Stimulated activated CD8-positive, alpha-beta memory T cell treated with anti-CD3 and anti-CD28 coated beads, Interleukin-7, amount 100 ng/mL, for 24 hours (primary cell): ENCODE measurements around the gene COL9A2.
A peak's percentile ranks its signal among the peaks of the same experiment; 100 is the strongest.
"Not testable (repeated sequence)": the region's sequence is repeated elsewhere in the genome, so short reads cannot be mapped to it uniquely, and the experiment has no call there.

ENCODE experiments used
- DNase-seq: peaks from one replicate; pipeline ENCODE4 v3.0.0-alpha.2; 2020; ENCODE audit warnings: low read depth

COL9A2 gene

GRCh38 chr1:40316595-40317393 is at the start of gene COL9A2:
Gene COL9A2, minus strand, starts transcription at chr1:40317286. Its CDS starts 89 bp downstream, at chr1:40317197.
- no peak for DNase-seq

- no peak for DNase-seq
Observed at GRCh38 chr1:40363721-40364120, 46.6 kb upstream of the COL9A2 start.

- no peak for DNase-seq
Observed at GRCh38 chr1:40362699-40363098, 45.6 kb upstream of the COL9A2 start.

GRCh38 chr1:40362199-40362598 is 45.1 kb upstream of the COL9A2 start:
- no peak for DNase-seq

GRCh38 chr1:40361637-40362036 is 44.6 kb upstream of the COL9A2 start:
- no peak for DNase-seq

- no peak for DNase-seq
Observed at GRCh38 chr1:40361201-40361600, 44.1 kb upstream of the COL9A2 start.

GRCh38 chr1:40360631-40361030 is 43.5 kb upstream of the COL9A2 start:
- DNase-seq, result no peak

GRCh38 chr1:40357625-40358024 is 40.5 kb upstream of the COL9A2 start:
- DNase-seq, result no peak

GRCh38 chr1:40353082-40353481 is 36.0 kb upstream of the COL9A2 start:
- DNase-seq, result no peak

GRCh38 chr1:40352126-40352525 is 35.0 kb upstream of the COL9A2 start:
- no peak for DNase-seq

- no peak for DNase-seq
Observed at GRCh38 chr1:40351124-40351523, 34.0 kb upstream of the COL9A2 start.

- DNase-seq, result no peak
Observed at GRCh38 chr1:40350391-40350790, 33.3 kb upstream of the COL9A2 start.

GRCh38 chr1:40344597-40344996 is 27.5 kb upstream of the COL9A2 start:
- DNase-seq, result no peak

- DNase-seq, result not testable (repeated sequence)
Observed at GRCh38 chr1:40342381-40342717, 25.3 kb upstream of the COL9A2 start.

GRCh38 chr1:40341491-40342380 is 24.6 kb upstream of the COL9A2 start:
- no peak for DNase-seq

GRCh38 chr1:40339420-40340323 is 22.6 kb upstream of the COL9A2 start:
- DNase-seq, result no peak

- peak; percentile 83 for DNase-seq
Observed at GRCh38 chr1:40338745-40339419, 21.8 kb upstream of the COL9A2 start.

- DNase-seq, result no peak
Observed at GRCh38 chr1:40337443-40337842, 20.4 kb upstream of the COL9A2 start.

GRCh38 chr1:40332695-40333094 is 15.6 kb upstream of the COL9A2 start:
- no peak for DNase-seq

GRCh38 chr1:40331403-40331802 is 14.3 kb upstream of the COL9A2 start:
- not testable (repeated sequence) for DNase-seq

- no peak for DNase-seq
Observed at GRCh38 chr1:40318970-40319621, 2.0 kb upstream of the COL9A2 start.
